Fibroblast of skin of left quadriceps (primary cell): ENCODE data around the gene TEX55.
"Not testable (repeated sequence)": the region's sequence is repeated elsewhere in the genome, so short reads cannot be mapped to it uniquely, and the experiment has no call there.

Experiments
- DNase-seq, 2 experiments: peaks; one replicate each; pipeline ENCODE4 v3.0.0-alpha.2; 2013; ENCODE audit warnings: low read depth in 2 of 2

TEX55 gene

GRCh38 chr3:119160815-119161214 is 14.8 kb downstream of the TEX55 start:
- DNase-seq, result no peak

- DNase-seq, result no peak
Observed at GRCh38 chr3:119161240-119161639, 15.3 kb downstream of the TEX55 start.

DNA sequence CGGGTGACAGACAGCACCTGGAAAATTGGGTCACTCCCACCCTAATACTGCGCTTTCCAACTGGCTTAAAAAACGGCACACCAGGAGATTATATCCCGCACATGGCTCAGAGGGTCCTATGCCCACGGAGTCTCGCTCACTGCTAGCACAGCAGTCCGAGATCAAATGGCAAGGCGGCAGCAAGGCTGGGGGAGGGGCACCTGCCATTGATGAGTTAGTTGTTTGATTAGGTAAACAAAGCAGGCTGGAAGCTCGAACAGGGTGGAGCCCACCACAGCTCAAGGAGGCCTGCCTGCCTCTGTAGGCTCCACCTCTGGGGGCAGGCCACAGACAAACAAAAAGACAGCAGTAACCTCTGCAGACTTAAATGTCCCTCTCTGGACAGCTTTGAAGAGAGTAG is 18.8 kb downstream of the TEX55 start:
- not testable (repeated sequence) for DNase-seq

DNA sequence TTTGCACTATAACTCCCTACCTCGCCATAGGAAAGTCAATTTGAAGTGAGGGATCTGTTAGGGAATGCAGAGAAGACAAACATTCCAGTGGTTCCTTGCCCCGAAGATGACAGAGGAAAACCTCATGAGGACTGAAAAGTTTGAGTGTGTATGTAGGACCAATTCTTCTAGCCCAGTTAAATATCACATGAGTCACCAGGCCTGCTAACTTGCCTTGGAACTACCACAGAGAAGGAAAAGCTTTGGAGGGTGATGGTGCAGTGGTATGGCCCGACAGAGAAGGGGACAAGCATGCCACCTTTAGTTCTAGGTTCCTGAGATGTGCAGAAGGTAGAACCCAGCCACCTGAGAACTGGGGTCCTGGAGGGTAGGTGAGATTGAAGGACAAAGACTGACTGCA is 24.9 kb downstream of the TEX55 start:
- DNase-seq, result no peak

GRCh38 chr3:119173325-119173724 is 27.4 kb downstream of the TEX55 start, which contains the start of gene UPK1B:
UPK1B (plus strand) TSS chr3:119173598; CDS start chr3:119186742, 13,144 bp downstream.
- no peak for DNase-seq

DNA sequence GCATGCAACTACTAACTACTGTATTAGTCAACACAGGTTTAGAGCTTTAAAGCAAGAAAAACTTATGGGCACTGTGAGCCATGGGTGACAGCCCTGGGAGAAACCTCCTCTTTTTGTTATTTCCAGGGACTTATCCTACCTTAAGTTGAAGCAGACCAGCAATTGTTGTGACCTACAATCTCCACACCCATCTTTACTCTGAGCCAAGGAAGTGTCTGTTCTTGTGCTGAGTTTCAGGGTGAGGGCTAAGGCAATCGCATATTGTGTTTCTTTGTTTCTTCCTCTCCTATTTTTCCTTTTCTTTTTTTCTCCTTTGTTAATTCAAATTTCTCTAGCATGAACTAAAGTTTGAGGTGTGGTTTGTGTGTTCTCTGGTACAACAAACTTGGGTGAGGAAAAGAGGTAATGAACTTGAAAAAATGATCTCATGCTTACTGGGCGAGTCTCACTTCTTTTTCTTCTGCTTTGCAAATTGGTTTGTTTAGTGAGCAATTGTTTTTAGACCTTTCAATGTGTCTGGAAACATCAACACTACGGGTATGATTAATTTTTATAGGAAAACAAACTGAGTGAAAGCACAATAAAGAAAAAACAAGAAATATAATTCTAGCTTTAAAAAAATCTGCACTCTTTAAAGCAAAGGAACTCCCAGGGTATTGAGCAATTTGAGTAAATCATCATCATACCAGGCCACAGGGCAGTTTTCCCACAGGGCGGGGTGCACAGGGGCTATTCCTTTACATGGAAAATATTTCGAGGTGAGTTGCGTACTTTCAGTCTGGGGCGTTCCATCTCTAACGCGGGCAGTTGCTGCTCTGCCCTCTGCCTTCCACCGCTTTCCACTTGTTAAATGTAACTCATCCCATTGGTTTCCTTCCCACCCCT is 30.1 kb downstream of the TEX55 start:
- no peak for DNase-seq

- DNase-seq, result no peak
Observed at GRCh38 chr3:119176778-119177177, 30.8 kb downstream of the TEX55 start.

GRCh38 chr3:119177321-119177720 is 31.4 kb downstream of the TEX55 start:
- DNase-seq, result no peak

GRCh38 chr3:119181765-119182164 is 35.8 kb downstream of the TEX55 start:
- no peak for DNase-seq

DNA sequence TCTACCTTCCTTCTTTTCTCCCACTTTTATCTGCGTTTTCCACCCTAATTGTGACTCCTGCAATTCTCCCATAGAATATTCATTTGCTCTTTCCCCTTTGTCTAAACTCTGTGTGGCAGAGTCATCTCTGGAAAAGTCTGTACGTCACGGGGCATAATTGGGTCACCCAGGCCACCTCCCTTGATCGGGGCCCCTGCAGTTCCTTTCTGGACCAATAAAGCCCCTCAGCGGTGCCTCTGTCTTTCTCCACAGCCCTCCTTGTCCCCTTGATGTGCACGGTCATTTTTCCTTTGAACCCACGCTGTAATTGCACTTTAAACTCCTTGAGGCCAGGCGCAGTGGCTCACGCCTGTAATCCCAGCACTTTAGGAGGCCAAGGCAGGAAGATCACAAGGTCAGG is 38.1 kb downstream of the TEX55 start:
- no peak for DNase-seq

GRCh38 chr3:119184796-119185570 is 39.0 kb downstream of the TEX55 start:
- peak; percentile 60 to 61 for DNase-seq

- no peak for DNase-seq
Observed at GRCh38 chr3:119187266-119187665, 41.3 kb downstream of the TEX55 start.

GRCh38 chr3:119191800-119192199 is 45.8 kb downstream of the TEX55 start:
- no peak for DNase-seq

DNA sequence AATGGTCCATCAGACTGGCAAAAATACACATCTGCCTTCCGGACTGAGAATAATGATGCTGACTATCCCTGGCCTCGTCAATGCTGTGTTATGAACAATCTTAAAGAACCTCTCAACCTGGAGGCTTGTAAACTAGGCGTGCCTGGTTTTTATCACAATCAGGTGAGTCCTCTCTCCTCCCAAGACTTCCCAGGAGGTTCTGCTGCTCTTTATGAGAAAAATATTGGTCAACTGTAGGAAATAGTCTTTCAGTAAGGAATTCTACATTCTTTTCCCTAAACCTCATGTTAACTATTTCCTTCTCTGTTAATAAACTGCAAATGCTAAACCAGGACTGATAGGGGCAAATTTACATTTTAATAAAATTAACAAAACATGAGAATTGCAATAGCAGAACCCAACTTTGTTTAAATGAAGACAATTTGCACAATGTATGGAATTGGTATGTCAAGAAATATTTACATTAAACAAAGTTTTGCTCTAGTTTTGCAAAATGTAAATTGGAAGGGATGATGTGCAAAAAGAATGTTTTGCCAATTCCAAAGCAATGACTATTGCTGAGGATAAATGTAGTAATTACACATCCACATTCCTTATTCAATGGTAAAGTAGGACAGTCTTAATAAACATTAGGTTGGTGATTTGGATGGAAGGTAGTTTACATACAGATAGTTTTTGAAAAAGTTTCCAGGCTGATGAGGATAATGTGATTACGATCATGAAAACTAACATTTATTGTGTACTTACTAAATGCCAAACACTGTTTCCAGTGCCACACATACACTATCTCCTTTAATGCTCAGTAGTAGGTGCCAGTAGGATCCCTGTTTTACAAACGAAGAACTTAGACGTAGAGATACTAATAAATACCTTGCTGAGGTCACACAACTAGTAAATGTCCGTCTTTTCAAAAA is 48.5 kb downstream of the TEX55 start:
- peak; percentile 40 to 46 for DNase-seq

- DNase-seq, result no peak
Observed at GRCh38 chr3:119195151-119195476, 49.1 kb downstream of the TEX55 start.

- DNase-seq, result no peak
Observed at GRCh38 chr3:119195911-119196310, 49.9 kb downstream of the TEX55 start.
